NCI-H187 treated with DMSO at 0.1 percent for 48 hours (cell line): ENCODE data around the gene STIP1.
"Not testable (repeated sequence)": the region's sequence is repeated elsewhere in the genome, so short reads cannot be mapped to it uniquely, and the experiment has no call there.

Source experiments
- DNase-seq: peaks from one replicate; lab custom pipeline; 2025; lab: John Stamatoyannopoulos, UW

Gene STIP1

DNA sequence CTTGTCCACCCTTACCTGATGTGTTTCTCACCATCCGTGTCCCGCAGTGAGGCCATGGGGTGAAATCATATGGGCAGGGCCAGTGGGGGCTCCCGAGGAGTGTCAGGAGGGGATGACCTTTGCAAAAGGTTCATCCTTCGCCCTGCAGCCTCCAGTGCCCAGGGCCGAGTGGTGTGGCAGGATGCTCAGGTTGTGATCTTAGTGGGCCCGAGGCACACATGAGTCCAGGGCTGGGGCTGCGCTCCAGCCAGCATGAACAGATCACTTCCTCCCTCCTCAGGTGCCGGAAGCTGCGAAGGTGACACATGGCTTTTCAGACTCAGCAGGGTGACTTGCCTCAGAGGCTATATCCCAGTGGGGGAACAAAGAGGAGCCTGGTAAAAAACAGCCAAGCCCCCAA is 52.1 kb downstream of the STIP1 start:
- DNase-seq = no peak

DNA sequence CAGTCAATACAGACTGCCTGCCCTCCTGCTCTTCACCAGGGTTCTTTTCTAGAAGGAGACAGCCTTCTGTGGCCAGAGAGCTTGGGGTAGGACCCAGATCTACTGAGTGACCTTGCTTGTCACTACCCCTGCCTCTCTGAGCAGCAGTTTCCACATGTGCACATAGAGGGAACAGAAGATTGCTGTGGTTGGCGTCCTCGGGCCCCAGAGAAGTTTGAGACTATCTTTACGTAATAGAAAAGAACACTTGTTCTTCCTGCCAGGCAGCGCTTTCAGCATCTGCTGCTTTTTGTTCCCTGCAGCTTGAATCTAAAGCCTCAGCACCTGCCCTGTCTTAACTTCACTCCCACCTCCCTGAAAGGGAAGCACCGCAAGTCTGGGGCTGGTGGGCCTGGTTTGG is 53.0 kb downstream of the STIP1 start:
- no peak for DNase-seq

DNA sequence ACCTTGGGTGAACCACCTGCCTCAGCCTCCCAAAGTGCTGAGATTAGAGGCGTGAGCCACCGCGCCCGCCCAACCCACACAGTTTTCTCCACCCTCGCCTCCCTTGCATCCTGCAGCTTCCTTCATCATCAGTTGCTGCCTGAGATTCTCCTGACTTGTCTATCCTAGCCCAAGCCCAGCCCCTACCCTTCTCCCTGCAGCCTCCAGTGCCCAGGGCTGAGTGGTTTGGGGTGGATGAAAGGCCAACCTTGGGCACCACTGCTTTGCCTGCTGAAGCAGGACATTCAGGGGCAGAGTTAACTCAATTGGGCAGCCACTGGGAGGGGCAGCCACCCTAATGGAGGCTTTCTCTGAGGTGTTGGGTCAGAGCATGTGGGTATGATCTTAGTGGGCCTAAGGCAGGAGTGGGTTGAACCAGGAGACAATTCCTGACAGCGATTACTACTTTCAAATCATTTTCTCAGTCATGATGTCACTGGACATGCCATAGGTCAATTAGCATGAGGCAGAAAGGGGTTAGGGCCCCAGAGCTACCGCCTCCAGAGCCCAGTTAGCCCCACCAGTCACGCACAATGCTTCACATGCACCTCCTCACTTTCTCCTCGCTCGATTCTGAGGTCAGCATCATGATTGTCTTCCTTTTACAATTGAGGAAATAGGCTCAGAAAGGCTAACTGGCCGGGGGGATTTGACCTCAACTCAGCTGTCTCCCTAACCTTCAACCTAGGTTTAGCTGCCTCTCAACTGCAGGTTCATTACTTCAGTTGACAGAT is 53.9 kb downstream of the STIP1 start:
- DNase-seq = no peak

DNA sequence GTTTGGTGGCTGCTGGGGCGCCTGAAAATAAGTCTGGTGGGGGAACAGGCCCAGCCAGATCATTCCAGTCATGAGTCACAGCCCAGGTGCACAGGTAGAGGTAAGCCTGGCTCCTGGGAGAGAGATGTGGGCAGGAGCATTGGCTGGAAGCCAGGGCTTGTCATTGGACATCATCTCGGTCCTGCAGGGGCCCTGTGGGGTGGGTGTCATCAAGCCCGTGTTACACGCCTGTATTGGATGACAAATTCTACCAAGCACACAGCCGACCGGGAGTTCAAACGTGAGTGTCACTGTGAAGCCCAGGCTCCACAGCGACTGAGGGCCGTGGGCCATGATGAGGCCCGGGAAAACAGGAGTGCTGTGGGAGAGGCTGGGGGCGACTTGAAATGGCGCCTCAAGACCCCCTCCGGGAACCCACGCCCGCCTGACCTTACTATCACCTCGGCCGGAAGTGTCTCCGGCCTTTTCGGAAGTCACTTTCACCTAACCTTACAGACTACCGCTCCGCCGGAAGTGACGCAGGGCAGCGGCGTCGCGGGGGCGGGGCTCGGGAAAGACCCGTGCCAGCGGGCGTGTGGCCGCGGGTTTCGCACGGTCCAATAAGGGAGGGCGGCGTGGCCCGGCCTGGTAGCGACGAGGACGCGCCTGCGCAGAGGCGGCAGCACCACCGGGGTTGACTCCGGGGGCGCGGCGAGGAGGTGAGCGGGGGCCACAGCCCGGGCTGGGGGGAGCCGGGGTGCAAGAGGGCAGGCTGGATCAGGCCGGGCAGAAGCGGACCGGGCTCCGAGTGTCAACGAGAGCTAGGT is 54.7 kb downstream of the STIP1 start, which contains the start of gene FKBP2:
Gene FKBP2 (plus strand): TSS at position 661 of the 806 bp plus-strand sequence. CDS start 1,293 bp downstream, outside the sequence.
- peak; percentile 59 for DNase-seq

DNA sequence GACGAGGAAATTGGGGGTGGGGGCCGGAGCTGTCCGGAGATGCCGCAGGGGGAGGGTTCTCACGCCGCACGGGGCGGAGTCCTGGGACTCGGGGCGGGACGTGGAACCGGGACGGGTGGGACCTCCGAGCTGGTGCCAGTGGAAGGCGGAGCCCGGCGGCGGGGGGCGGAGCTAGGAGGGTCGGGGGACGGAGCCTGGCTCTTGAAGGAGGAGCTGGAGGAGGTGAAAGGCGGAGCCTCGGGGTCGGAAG is 55.2 kb downstream of the STIP1 start:
- no peak for DNase-seq

DNA sequence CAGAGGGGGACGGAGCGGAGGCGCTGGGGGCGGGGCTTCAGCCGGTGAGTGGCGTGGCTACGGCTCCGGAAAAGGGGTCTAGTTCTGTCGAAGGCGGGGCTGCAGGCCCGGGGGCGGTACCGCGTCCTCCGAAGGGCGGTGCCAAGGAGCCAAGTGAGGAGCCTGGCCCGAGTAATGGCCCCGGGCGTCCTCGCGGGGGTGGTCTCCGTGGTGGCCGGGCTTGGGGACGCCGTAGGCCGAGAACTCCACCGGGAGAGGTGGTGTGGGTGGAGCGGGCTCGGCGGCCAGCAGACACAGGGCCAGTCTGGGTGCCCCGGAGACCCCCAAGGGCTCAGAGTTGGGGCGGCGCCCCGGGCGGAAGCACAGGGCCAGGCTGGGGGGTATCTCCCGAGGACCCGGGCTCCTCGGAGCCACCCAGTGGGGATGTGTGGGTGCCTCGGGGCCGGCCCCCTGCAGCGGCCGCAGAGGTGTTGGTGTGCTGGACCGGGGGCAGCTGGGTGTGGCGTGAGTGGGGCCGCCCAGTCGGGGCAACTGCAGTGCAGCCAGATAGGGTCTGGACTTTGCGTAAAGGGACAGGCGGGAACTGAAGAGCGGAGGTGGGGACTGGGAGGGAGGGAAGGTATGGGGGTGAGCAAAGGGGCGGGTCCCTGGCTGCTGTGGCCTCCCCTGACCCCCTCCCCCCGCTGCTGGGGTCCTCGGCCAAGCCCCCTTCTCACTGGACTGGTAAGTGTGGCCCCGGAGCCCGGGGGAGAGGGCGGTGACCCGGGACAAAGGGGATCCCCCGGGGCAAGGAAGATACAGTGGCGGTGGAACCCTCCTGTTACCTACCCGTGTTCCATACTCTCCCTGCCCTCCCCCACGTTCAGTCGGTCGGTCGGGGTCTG is 55.8 kb downstream of the STIP1 start:
- peak; percentile 88 for DNase-seq

DNA sequence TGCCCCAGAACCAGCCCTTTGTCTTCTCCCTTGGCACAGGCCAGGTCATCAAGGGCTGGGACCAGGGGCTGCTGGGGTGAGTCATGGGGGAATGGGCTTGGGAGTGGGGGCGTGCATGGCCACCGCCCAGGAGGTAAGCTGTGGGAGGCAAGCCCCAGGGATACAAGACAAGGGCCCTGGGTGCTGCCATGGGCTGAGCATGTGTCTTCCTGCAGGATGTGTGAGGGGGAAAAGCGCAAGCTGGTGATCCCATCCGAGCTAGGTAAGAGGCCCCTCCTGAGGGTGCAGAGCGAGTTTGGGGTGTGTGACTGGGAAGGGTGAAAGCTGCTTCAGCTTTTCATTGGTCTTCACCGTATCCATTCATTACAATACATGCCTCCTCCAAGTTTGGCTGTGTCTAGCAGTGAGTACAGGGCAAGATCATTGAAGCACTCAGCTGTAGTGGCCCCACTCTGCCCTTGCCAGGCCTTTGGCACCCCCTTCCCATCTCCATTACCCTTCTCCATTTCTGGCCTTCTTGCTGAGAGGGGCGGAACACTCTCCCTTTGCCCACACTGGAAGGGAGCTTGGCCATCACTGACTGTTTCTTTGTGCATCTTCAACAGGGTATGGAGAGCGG is 57.4 kb downstream of the STIP1 start:
- no peak for DNase-seq

DNA sequence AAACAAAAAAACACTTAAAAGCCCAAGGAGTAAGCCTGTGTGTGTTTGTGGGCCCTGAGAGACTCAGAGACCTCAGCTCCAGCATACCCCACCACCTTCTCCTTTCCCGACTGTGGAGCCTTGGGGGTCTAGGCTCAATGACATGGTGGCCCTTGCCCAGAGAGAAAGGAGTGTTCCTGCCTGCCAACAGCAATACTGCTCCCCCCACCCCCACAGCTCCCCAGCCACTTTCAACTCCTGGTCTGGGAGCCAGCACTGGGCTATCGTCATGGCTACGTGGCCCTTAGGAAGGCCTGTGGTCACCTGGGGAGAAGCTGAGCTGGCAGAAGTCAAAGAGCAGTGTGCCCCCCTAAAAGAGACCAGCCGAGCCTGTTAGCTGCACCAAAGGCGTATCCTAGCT is 58.1 kb downstream of the STIP1 start:
- DNase-seq = no peak

DNA sequence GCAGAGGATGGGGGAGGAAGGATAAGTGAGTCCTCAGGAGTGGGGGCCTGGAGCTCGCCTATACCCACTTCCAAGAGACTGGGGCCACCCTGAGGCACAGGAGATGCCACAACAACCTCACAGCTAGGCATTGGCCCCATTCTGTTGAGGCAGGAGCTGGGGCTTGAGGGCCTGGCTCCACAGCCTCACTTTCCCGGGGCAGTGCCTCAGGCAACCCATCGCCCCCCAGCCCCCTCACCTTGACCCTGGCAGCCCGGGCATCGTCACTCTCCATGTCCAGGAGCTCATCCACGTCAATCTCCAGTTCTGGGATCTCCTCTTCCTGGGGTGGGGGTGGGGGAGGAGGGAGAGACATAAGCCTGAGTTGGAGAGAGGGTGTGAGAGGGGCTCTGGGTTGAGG is 59.0 kb downstream of the STIP1 start:
- DNase-seq = no peak

DNA sequence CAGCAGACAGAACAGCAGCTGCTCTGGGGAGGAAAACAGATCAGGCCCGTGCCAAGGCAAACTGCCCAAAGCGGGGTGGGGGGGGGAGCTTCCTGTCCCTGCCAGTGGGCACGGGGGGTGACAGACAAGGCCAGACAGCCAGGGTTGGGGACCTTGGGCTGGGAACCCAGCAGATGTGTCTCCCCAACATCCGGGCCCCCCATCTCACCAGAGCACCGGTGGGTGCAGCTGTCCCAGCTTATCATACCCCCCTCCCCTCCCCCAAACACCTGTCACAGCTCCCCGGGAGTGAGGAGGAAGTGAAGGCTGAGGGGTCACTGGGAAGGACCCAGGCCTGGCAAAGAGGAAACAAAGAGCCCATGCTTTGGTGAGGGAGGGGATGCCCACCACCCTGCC is 59.4 kb downstream of the STIP1 start:
- DNase-seq = no peak

DNA sequence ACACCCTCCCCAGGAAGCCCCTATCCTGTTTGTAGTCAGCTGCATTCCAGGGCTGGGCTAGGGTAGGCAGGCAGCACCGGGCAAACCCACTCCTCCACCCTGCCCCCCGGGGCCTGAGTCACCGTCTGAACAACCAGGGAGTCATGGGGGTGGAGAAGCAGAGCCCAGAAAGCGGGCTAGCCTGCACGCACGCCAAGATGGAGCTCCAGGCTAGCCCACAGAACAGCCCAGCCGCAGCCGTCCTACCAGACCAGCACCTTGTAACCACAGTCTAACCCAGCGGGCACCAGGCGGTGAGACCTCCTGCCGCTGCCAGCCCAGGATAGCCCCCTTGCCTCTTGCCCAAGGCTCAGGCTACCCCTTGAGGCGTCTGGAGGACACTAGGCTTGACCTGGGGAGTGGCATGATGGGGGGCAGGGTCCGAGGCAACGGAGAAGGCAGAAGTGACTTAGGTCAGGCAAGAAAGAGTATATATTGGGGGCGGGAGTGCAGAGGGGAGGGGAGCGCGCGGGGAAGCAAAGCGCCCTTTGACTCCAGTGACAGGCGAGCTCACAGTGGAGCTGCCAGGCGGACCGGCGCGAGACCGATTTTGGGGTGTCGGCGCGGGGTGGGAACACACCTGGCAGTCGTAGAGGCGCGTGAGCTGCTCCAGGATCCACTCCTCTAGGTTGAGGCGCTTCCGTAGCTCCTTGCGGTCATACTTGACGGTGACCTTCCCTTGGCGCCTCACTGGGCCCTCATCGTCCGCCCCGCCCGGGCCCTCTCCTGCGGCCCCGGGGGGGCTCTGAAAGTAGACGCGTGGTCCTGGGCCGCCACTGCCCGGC is 60.0 kb downstream of the STIP1 start:
- DNase-seq = no peak

DNA sequence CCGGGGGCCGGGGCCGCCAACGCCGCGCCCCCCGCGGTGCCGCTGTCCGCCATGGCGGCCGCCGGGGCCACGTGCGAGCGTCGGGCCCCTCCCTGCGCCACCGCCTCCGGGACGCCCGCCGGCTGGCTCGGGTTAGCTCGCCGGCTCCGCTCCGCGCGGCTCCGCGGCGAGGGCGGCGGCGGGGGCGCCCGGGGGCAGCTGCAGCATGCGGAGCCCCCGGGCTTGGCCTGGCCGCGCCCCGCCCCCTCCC is 60.6 kb downstream of the STIP1 start:
- not testable (repeated sequence) for DNase-seq

DNA sequence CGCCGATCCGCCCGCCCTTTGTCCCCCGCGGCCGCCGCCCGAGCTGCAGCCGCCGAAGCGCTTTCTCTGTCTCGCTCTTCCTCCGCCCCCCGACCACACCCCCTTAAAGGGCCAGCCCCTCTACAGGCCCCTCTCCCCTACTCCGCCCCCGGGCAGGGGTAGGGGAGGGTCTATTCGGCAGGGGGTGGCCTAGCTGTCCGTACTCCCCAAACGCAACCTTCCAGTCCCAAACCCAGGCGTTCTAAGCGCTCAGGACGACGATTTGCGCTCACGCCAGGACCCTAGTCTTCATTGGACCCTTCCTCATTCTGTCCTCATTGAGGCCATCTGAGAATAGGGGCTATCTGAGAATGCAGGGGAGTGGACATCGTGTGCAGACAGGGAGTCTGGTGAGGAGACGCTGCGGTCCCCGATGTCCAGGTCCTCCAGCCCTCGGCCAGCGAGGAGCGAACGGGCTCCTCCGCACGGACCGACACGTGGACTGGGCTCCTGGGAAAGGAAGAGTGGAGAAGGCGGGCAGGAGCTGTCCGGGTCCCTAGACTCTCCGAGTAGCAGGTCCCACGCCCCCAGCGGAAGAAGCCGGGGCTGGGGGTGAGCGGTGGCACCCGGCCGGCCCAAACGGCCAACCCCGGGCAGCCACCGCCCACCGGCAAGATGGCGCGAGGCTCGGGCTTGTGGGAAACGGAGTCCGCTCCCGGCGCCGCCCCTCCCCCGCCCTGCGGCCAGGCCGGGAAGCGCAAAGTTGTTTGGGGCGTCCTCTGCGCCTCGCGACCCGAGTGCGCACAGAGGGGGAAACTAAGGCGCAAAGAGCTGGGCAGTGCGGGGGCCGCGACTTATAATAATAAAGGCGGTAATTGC is 61.1 kb downstream of the STIP1 start, which contains the start of gene PPP1R14B:
Gene PPP1R14B (minus strand): TSS at position 73 of the 858 bp plus-strand sequence. CDS start 270 bp downstream, outside the sequence.
- DNase-seq = peak; percentile 48

DNA sequence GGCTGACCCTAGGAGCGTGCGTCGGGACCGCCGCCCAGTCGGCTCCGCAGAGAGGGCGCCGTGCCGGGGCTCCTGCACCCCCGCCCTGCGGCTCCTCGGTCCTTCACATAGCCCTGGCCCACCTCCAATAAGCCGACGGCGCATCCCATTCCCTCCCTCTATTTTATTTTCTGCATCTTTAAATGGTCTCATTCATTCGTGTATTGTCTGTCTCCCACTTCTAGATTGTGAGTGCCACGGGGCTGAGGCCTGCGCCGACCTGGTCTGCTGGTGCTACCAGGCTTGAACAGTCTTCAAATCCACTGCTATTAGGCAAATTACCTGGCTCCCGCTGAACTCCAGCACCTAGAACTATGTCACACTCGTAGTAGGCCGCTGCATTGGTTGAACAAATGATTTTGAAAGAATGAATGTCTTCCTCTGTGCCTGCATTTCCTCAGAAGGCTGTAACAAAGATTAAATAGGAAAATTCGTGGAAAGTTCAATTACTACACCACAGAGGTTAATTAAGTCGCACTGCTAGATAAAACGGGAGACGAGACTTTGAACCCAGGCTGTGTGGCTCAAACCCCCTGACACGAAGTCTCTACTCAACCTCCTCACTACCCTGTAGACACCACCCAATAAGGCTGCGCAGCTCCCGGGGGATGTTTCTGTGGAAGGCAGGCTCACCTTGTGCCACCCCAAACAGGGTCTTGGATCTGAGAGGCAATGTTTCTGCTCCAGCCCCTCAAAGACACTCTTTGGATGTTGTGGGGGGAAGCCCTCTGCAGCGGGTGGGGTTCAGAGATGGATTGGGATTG is 62.0 kb downstream of the STIP1 start:
- no peak for DNase-seq

DNA sequence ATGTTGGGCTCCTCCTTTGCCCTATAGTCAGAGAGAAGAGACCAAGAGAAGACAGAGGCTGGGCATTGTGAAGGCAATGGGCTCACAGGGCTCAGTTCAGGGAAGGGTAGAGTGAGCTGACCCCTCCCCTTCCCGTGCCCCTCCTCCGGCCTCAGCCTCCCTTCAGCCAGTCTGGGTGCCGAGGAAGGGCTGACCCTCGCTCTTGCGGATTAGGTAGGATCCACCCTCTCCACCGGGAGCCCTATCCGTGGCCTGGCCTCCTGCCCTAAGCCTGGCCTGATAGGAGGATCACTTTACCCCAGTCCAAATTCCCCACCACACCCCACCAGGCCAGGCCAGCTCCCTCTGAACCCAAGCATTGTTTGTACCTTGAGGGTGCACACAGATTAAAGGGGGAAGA is 62.6 kb downstream of the STIP1 start:
- DNase-seq = no peak

DNA sequence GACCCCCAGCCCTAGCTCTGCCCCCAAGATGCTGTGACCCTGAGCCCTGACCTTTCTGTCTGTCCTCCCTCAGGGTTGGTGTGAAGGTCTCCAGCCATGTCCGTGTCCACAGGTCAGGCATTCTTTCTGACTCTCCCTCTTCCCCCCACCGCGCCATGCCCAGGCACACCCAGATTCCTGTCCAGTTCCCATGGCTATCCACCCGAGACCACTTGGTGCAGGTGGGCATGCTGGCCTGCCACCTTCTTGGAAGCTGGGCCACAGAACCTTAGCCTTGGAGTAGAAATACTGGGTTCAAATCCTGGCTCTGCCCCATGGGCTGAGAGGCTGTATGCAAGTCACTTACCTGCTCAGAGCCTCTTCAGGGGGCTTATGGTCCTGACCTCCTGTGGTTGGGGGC is 63.1 kb downstream of the STIP1 start:
- no peak for DNase-seq

DNA sequence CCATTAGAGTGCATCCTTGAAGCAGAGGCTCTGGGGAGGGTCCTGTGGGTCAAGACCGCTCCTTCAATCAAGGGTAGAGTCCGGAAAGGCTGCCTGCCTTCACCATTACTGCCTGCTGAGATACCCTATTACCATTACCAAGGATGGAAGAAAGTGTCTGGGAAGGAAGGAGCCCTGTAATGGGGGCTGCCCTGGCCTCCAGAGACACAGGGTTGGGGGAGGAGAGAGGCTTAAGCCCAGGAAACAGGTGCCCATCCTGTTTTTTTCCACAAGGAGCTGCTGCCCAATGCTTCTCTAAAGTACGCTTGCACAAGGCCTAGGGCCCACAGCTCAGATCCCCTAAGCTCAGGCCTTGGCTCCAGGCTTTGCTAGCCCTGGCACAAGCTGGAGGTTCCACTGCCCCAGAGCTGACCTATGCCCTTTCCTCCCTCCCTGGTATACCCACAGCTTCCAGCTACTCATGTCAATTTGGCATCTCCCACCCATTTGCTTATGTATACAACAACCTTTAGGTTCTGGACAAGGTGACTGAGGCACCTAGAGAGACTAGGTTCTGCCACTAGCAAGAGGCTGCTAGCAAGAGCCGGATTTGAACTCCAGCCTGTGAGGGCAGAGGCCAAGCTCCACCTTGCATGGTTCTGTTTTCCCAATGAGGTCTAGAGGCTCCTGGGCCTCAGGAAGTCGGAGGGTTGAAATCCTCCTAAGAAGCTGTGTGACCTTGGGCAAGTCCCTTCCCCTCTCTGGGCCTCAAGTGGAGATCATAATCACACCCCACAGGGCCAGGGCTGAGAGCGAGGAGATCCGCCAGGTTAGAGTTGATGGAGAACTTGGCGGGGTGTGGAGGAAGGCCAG is 63.8 kb downstream of the STIP1 start:
- no peak for DNase-seq

DNA sequence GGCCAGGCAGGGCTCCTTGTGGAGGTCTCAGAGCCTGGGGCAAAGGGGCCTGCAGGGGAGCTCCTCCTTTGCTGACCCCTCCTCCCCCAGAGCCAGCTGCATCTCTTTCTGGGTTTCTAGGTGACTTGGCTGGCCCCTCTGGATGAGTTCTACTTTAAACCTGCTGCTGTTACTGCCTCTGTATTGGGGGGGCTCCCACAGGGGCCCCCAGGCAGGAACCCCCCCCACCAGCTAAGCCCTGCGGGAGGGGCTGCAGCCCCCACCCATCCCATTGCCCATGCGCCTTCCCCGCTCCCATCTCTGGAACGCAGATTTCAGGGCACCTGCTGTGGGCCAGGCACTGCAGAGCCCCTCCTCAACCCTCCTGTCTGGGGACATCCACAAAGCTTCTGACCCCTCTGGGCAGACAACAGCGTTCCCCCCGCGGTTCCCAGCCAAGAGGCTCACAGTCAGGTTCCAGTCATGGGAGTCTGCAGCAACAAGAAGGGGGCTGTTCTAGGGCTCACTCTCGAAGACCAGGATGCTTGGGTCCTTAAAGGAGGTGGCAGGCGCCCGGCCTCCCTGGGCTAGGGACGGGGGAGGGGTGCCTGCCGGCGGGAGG is 64.5 kb downstream of the STIP1 start:
- DNase-seq = no peak
